Measurements from ENCODE around the gene TNFAIP3. TPM values are rescaled to one million over a fixed set of nuclear protein-coding genes. Genes with fewer than 3 reads are reported as not detected.

Gene TNFAIP3
- total and polyA plus RNA-seq, 2 experiments from 2014 or later: 73.4 to 141 TPM

- H2AFZ ChIP-seq: no peak overlapping the region
- H3K4me1 ChIP-seq (ENCODE audit: insufficient read depth): peaks cover 5% of the 10 kb centered on the region
Observed at GRCh38 chr6:137820425-137820824, 46.6 kb upstream of the TNFAIP3 start.

GRCh38 chr6:137820952-137821351 lies 46.1 kb upstream of the TNFAIP3 start:
- Histone ChIP-seq H3K36me3 (replicated peaks; ENCODE audit: insufficient read depth, low read depth) (no peaks in the 10 kb centered on the region), H2AFZ (no peak overlapping the region), H3K4me2 (no peak overlapping the region), H3K4me1 (ENCODE audit: insufficient read depth) (peaks cover 5% of the 10 kb centered on the region), H4K20me1 (ENCODE audit: insufficient read depth, poor library complexity, severe bottlenecking) (no peaks in the 10 kb centered on the region), H3K9me3 (ENCODE audit: low read depth) (no peaks in the 10 kb centered on the region), H3K27ac (no peak overlapping the region), H3K27me3 (no peaks in the 10 kb centered on the region), H3K79me2 (no peaks in the 10 kb centered on the region), H3K4me3 (no peak overlapping the region), H3K9me2 (replicated peaks; ENCODE audit: insufficient read depth) (no peaks in the 10 kb centered on the region)
- WGBS (ENCODE audit: low lambda C conversion rate, missing lambda C conversion rate): 84% methylated on average over 1 of the region's 1 CpG
- DNase-seq (ENCODE audit: low spot score): no peak
- TF ChIP-seq EZH2 (IDR thresholded peaks at IDR 0.05; ENCODE audit: borderline replicate concordance): no peak
- TF ChIP-seq CTCF (IDR thresholded peaks at IDR 0.05; ENCODE audit: poor library complexity): no peak
- TF ChIP-seq EZH2phosphoT487 (IDR thresholded peaks at IDR 0.05; ENCODE audit: low read depth, severe bottlenecking, unreplicated experiment): no peak

More at GRCh38 chr6:137820425-137820824, 46.6 kb upstream of the TNFAIP3 start:
- no peak overlapping the region for H3K4me2 ChIP-seq
- H3K79me2 ChIP-seq: no peaks in the 10 kb centered on the region
- H3K27ac ChIP-seq: no peak overlapping the region
- H3K4me3 ChIP-seq: no peak overlapping the region
- no peaks in the 10 kb centered on the region for H3K9me2 ChIP-seq (replicated peaks; ENCODE audit: insufficient read depth)
- no peaks in the 10 kb centered on the region for H3K9me3 ChIP-seq (ENCODE audit: low read depth)
- 82% methylated on average over 2 of the region's 2 CpGs for WGBS (ENCODE audit: low lambda C conversion rate, missing lambda C conversion rate)
- H4K20me1 ChIP-seq (ENCODE audit: insufficient read depth, poor library complexity, severe bottlenecking): no peaks in the 10 kb centered on the region
- no peak for TF ChIP-seq EZH2 (IDR thresholded peaks at IDR 0.05; ENCODE audit: borderline replicate concordance)
- no peak for TF ChIP-seq CTCF (IDR thresholded peaks at IDR 0.05; ENCODE audit: poor library complexity)
- TF ChIP-seq EZH2phosphoT487 (IDR thresholded peaks at IDR 0.05; ENCODE audit: low read depth, severe bottlenecking, unreplicated experiment): no peak
- H3K27me3 ChIP-seq: no peaks in the 10 kb centered on the region
- H3K36me3 ChIP-seq (replicated peaks; ENCODE audit: insufficient read depth, low read depth): no peaks in the 10 kb centered on the region
- no peak for DNase-seq (ENCODE audit: low spot score)

GRCh38 chr6:137821491-137821890 lies 45.6 kb upstream of the TNFAIP3 start:
- Histone ChIP-seq H3K4me1 (ENCODE audit: insufficient read depth) (peaks cover 5% of the 10 kb centered on the region), H3K27me3 (no peaks in the 10 kb centered on the region), H3K4me2 (no peak overlapping the region), H2AFZ (no peak overlapping the region), H3K27ac (no peak overlapping the region), H3K79me2 (no peaks in the 10 kb centered on the region), H3K9me2 (replicated peaks; ENCODE audit: insufficient read depth) (no peaks in the 10 kb centered on the region), H3K9me3 (ENCODE audit: low read depth) (no peaks in the 10 kb centered on the region), H3K4me3 (no peak overlapping the region), H3K36me3 (replicated peaks; ENCODE audit: insufficient read depth, low read depth) (no peaks in the 10 kb centered on the region), H4K20me1 (ENCODE audit: insufficient read depth, poor library complexity, severe bottlenecking) (no peaks in the 10 kb centered on the region)
- no peak for DNase-seq (ENCODE audit: low spot score)
- no peak for TF ChIP-seq EZH2 (IDR thresholded peaks at IDR 0.05; ENCODE audit: borderline replicate concordance)
- TF ChIP-seq EZH2phosphoT487 (IDR thresholded peaks at IDR 0.05; ENCODE audit: low read depth, severe bottlenecking, unreplicated experiment): no peak
- no peak for TF ChIP-seq CTCF (IDR thresholded peaks at IDR 0.05; ENCODE audit: poor library complexity)
- WGBS (ENCODE audit: low lambda C conversion rate, missing lambda C conversion rate): 77% methylated on average over 3 of the region's 3 CpGs

All from hepatocyte (in vitro differentiated cells).